Loucy (cell line): ENCODE data around the gene GREB1L.
A peak's percentile ranks its signal among the peaks of the same experiment; 100 is the strongest.

Experiments used
- H2AFZ ChIP-seq: fragments of 200-600 bp; sonication (generic); 2 replicates; pipeline ENCODE4 v1.6.0; 2016; ENCODE audit warnings: antibody characterized with exemption, mild to moderate bottlenecking, low read length, moderate library complexity
- H3F3A ChIP-seq: fragments of 200-600 bp; 2 replicates; pipeline ENCODE4 v1.6.0; 2016; ENCODE audit warnings: antibody characterized with exemption, low read depth, mild to moderate bottlenecking
- H3K27me3 ChIP-seq: fragments of 200-600 bp; sonication (generic); 2 replicates; pipeline ENCODE4 v1.6.1; 2014; ENCODE audit warnings: low read length, mild to moderate bottlenecking; ENCODE audit not compliant: insufficient read depth, poor library complexity, severe bottlenecking
- H3K36me3 ChIP-seq: fragments of 200-600 bp; sonication (generic); 2 replicates; pipeline ENCODE4 v1.6.1; 2016; ENCODE audit warnings: low read length; ENCODE audit not compliant: insufficient read depth
- H3K4me1 ChIP-seq: fragments of 200-600 bp; sonication (generic); 2 replicates; pipeline ENCODE4 v1.5.1; 2014; ENCODE audit warnings: low read length, mild to moderate bottlenecking; ENCODE audit not compliant: insufficient read depth, poor library complexity, severe bottlenecking
- H3K4me2 ChIP-seq: fragments of 200-600 bp; sonication (generic); 2 replicates; pipeline ENCODE4 v1.6.0; 2014; ENCODE audit warnings: antibody characterized with exemption, low read length, low read depth, mild to moderate bottlenecking; ENCODE audit not compliant: poor library complexity, severe bottlenecking
- H3K4me3 ChIP-seq: fragments of 200-600 bp; sonication (generic); 2 replicates; pipeline ENCODE4 v1.5.1; 2014; ENCODE audit warnings: low read length, mild to moderate bottlenecking, mixed read lengths; ENCODE audit not compliant: poor library complexity, severe bottlenecking
- H3K79me2 ChIP-seq: fragments of 200-600 bp; sonication (generic); 2 replicates; pipeline ENCODE4 v1.6.1; 2014; ENCODE audit warnings: low read length; ENCODE audit not compliant: insufficient read depth
- H3K9ac ChIP-seq: fragments of 200-600 bp; sonication (generic); 2 replicates; pipeline ENCODE4 v1.6.0; 2014; ENCODE audit warnings: mild to moderate bottlenecking, low read depth, low read length, moderate library complexity; ENCODE audit not compliant: poor library complexity, severe bottlenecking
- H3K9me2 ChIP-seq: fragments of 200-600 bp; sonication (generic); replicated peaks from 2 replicates; pipeline ENCODE4 v1.6.1; 2016; ENCODE audit warnings: low read depth, low read length, mixed read lengths
- H3K9me3 ChIP-seq: fragments of 200-600 bp; sonication (generic); 2 replicates; pipeline ENCODE4 v1.6.1; 2014; ENCODE audit warnings: mild to moderate bottlenecking, antibody characterized with exemption, low read length, low read depth; ENCODE audit not compliant: insufficient read depth
- H4K20me1 ChIP-seq: fragments of 200-600 bp; sonication (generic); 2 replicates; pipeline ENCODE4 v1.6.0; 2014; ENCODE audit warnings: antibody characterized with exemption, low read length, mild to moderate bottlenecking; ENCODE audit not compliant: insufficient read depth, poor library complexity, severe bottlenecking
- EZH2phosphoT487 ChIP-seq: fragments of 200-600 bp; IDR thresholded peaks from 2 replicates; pipeline ENCODE4 v1.6.1; 2018; ENCODE audit warnings: antibody characterized with exemption, mild to moderate bottlenecking, moderate library complexity, borderline replicate concordance
- TF ChIP-seq, protein P1 (sequence below): fragments of 200-600 bp; sonication (generic); conservative IDR thresholded peaks from 2 replicates; pipeline ENCODE4 v1.5.1; 2014; ENCODE audit warnings: mild to moderate bottlenecking, antibody characterized with exemption, low read length

The GREB1L gene

DNA sequence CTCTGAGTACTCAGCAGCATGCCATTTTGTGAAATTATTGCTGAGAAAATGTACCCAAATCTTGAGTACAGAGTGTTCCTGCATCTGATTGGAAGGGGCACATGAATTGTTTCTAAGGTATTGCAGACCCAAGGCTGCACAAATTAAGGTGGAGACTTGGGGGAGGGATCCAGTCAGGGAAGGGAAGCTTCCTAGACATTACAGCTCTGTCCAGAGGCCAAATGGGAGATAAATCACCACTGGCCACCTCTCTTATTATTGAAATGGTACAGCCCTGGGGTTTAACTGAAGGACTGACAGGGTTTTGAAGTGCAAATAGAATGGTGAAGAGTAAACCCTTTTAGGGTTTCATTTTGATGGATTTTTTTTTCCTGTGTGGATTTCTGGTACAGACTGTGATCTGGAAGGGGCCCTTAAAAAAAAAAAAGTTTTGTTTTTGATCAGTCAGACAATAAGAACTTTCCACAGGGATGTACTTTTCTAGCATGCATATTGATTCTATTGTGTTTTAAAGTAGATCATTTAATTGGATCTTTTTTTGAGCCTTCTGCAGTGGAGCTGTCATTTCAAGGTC is 119.4 kb downstream of the GREB1L start:
- no peak for TF ChIP-seq EZH2phosphoT487
- TF ChIP-seq, protein P1, sequence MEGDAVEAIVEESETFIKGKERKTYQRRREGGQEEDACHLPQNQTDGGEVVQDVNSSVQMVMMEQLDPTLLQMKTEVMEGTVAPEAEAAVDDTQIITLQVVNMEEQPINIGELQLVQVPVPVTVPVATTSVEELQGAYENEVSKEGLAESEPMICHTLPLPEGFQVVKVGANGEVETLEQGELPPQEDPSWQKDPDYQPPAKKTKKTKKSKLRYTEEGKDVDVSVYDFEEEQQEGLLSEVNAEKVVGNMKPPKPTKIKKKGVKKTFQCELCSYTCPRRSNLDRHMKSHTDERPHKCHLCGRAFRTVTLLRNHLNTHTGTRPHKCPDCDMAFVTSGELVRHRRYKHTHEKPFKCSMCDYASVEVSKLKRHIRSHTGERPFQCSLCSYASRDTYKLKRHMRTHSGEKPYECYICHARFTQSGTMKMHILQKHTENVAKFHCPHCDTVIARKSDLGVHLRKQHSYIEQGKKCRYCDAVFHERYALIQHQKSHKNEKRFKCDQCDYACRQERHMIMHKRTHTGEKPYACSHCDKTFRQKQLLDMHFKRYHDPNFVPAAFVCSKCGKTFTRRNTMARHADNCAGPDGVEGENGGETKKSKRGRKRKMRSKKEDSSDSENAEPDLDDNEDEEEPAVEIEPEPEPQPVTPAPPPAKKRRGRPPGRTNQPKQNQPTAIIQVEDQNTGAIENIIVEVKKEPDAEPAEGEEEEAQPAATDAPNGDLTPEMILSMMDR, result no peak
- no peaks in the 10 kb centered on the region for H3K27me3 ChIP-seq
- H3K79me2 ChIP-seq, result no peaks in the 10 kb centered on the region
- no peaks in the 10 kb centered on the region for H3K36me3 ChIP-seq
- H3F3A ChIP-seq, result no peaks in the 10 kb centered on the region
- H3K4me2 ChIP-seq, result no peak overlapping the region
- H3K9ac ChIP-seq, result no peak overlapping the region
- H4K20me1 ChIP-seq, result no peaks in the 10 kb centered on the region
- peaks cover 4% of the 10 kb centered on the region for H3K4me1 ChIP-seq
- no peaks in the 10 kb centered on the region for H3K9me3 ChIP-seq
- H3K9me2 ChIP-seq, result no peaks in the 10 kb centered on the region
- H2AFZ ChIP-seq, result peak overlapping the region; percentile 73
- no peak overlapping the region for H3K4me3 ChIP-seq

DNA sequence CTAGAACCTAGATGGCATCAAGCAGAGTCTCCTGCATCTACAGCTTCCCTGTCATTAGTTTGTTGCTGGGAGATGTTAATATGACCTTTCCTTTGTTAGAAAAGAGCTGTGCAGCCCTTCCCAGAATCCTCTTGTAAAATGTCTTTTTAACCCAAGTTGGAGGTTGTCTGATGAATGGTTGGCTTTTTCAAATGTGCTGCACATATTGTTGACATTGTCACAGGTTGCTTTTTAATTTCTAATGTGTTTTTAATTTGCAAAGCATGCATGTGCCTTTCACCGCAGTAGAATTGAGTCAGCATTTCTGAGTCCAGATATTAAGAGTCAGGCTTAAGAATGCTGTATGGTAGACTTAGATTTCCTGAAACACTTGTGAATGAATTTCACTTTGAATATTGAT is 120.8 kb downstream of the GREB1L start:
- H3K9me3 ChIP-seq, result no peaks in the 10 kb centered on the region
- H3K9me2 ChIP-seq, result no peaks in the 10 kb centered on the region
- H2AFZ ChIP-seq, result peak overlapping the region; percentile 44
- H3F3A ChIP-seq, result no peaks in the 10 kb centered on the region
- peaks cover 4% of the 10 kb centered on the region for H3K4me1 ChIP-seq
- H3K36me3 ChIP-seq, result no peaks in the 10 kb centered on the region
- H4K20me1 ChIP-seq, result no peaks in the 10 kb centered on the region
- H3K27me3 ChIP-seq, result no peaks in the 10 kb centered on the region
- no peaks in the 10 kb centered on the region for H3K79me2 ChIP-seq
- TF ChIP-seq, protein P1, result no peak
- no peak for TF ChIP-seq EZH2phosphoT487
- H3K4me3 ChIP-seq, result no peak overlapping the region
- no peak overlapping the region for H3K4me2 ChIP-seq
- no peak overlapping the region for H3K9ac ChIP-seq

DNA sequence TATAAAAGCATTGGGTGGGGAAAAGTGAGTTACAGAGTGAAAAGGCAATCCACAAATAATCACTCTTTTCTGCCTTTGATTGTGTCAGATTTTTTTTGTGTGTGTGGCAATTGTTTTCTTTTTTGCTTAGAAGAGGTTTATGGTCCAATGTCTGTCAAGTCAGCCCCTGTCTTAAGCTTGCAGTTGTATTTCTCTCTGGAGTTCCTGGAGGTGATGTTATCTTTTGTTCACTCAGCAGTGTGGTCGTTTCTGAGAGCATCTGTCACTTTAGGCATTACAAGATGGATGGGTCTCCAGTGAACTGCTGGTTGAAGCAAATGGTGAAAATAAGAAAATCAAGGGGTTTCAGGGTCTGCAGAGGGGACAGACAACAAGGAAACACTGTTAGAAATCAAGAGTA is 121.3 kb downstream of the GREB1L start:
- Histone ChIP-seq H2AFZ (peak overlapping the region; percentile 83), H3K79me2 (no peaks in the 10 kb centered on the region), H3K4me2 (peak overlapping the region; percentile 39), H3K27me3 (no peaks in the 10 kb centered on the region), H4K20me1 (no peaks in the 10 kb centered on the region), H3K36me3 (no peaks in the 10 kb centered on the region), H3K9me3 (no peaks in the 10 kb centered on the region), H3F3A (no peaks in the 10 kb centered on the region), H3K9me2 (no peaks in the 10 kb centered on the region), H3K9ac (no peak overlapping the region), H3K4me3 (no peak overlapping the region), H3K4me1 (peaks cover 4% of the 10 kb centered on the region)
- no peak for TF ChIP-seq EZH2phosphoT487
- TF ChIP-seq, protein P1, result no peak
